GM19438 (cell line): ENCODE measurements around the gene TERT.
"Not testable (repeated sequence)": the region's sequence is repeated elsewhere in the genome, so short reads cannot be mapped to it uniquely, and the experiment has no call there.

Experiments
- ATAC-seq: cut with Tn5 transposase; IDR thresholded peaks from one replicate; pipeline ENCODE4 v1.9.1; 2021; ENCODE audit warnings: low read depth; ENCODE audit not compliant: unreplicated experiment

TERT gene

DNA sequence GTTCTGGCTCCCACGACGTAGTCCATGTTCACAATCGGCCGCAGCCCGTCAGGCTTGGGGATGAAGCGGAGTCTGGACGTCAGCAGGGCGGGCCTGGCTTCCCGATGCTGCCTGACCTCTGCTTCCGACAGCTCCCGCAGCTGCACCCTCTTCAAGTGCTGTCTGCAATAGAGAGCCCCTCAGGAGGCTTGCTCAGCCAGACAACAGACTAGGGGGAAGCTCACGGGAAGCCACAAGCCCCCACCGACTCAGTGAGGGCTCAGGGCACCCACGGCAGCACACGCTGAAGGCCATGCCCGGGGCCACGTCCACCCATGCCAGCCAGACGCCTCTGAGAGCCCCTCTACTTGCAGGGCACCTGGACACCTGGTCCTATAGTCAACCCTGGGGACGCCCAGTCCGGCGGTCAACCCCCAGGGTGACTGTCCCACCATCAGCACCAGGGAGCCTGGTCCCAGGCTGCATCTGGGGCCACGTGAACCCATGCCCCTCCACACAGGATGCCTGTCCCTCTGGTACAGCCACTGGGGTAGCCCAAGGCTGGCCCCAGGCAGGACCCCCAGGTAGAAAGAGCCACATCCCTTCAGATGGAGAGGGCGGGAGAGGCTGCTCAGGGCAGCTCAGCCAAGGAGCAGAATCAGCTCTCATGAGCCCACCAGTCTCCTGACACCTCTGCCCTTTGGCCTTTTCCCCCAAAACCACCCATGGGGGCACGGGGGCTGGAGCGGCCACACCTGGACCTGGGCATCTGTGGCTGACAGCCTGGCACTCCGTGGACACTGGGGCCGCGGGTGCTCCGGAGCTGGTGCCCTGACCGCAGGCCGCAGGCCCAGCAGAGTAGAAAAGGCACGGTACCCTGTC lies 14.5 kb downstream of the TERT start:
- no peak for ATAC-seq

DNA sequence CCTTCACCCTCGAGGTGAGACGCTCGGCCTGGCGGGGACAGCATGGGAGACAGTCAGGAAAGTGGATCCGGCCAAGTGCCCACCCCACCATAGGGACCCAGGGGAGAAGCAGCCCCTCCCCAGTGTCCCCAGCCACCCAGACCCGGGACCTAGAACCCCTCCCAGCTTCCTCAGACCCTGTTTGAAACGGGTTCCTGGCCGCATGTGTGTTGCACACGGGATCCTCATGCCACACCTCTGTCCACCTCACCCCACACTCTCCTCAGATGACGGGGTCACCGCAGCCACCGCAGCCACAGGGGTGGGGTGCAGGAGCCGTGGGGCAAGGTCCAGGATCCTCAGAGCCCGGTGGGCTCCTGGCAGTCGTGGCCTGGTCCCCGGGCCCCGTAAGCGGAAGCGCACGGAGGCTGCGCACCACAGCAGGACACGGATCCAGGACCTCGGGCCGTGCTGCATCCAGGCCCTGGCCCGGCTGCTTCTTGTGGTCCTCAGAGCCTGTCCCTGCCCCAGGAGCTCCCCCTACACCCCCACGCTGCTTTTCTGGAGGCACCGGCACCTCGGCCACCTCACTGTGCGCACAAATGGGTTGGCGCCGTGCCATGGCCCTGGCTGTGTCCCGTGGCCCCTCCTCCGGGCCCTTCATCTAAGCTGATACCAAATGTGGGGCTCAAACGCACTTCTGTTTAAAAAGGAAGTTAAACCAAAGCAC lies 15.3 kb downstream of the TERT start:
- no peak for ATAC-seq

DNA sequence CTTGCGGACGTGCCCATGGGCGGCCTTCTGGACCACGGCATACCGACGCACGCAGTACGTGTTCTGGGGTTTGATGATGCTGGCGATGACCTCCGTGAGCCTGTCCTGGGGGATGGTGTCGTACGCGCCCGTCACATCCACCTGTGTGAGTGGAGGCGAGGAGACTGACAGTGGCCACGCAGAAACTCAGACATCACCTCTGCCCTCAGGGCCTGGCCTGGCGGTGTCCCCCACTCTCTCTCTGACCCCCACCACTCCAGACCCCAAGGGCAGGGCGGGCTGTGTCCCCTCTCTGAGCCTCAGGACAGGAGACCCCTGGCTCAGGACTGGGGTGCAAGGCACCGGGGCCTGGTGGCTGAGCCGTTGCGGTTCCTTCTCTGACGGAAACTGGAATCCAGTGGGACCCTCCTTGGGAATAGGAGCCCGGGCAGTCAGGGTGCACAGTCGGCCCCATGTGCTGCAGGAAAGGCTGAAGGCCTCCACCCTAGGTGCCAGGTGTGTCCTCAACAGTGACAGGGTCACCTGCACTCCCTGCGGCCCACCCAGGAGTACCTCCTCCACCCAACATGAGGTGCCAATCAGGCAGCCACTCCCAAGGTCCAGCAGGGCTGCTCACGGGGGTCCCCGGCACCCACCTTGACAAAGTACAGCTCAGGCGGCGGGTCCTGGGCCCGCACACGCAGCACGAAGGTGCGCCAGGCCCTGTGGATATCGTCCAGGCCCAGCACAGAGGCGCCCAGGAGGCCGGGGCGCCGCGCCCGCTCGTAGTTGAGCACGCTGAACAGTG lies 16.0 kb downstream of the TERT start:
- ATAC-seq: no peak

DNA sequence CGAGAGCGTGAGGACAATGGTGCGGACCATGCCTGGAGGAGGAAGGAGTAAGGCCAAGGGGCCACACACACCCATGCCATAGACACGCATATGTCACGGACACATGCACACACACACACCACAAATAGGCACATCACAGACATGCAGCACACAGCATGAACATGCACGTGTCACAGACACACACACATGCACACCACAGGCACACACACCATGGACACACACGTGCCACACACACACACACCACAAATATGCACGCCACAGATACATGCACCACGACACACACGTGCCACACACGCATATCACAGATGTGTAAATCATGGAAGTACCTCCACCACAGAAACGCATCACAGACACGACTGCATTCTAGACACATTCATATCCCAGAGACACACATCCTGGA lies 16.7 kb downstream of the TERT start:
- no peak for ATAC-seq

DNA sequence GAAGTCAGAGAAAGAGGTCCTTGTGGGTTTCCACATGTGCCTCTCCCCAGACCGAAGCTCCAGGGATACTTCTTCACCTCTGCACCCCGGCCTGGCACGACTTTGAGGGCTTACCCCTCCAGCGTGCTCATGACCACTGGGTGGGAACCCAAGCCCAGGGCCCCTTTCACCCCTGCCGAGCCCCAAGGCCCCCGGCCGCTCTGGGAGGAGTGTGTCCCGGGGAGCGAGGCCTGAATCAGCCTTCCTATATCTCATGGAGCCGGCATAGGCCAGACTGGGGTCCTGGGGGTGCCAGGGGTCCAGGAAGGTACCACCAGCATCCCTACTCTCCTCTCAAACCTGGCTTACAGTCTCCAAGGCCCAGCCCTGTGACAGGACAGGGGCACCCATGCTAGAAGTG lies 17.1 kb downstream of the TERT start:
- ATAC-seq: no peak

DNA sequence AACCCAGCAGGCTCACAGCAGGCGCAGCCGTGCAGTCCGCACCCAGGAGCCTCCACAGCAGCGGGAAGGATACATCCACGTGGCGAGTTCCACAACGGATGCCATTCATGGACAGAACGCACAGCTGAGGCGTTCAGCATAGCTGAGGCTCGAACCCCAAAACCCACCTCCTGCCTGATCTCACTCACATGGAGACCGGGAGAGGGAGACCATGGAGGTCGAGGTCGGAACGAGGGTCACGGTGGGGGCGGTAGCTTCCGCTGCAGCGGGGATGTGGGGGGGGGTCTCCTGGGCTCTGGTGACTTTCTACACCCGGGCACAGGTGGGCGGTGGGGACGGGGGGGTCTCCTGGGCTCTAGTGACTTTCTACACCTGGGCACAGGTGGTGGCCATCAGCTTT lies 17.5 kb downstream of the TERT start:
- ATAC-seq: no peak

DNA sequence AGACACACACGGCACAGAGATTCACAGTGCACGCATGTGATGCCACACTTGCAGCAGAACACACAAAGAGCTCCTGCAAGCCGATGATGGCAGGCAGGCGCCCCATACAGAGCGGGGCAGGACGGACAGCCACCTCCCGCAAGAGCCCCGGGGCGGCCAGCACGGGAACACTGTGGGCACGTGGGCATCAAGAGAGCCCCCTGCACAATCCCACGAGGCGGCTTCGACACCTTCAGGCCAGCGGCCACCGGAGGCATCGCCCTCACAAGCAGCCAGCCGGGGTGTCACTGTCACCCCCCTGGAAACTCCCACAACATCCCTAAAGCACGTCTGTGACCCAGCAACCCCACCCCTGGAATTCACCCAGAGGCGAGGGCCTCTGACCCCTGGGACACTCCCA lies 17.9 kb downstream of the TERT start:
- no peak for ATAC-seq

DNA sequence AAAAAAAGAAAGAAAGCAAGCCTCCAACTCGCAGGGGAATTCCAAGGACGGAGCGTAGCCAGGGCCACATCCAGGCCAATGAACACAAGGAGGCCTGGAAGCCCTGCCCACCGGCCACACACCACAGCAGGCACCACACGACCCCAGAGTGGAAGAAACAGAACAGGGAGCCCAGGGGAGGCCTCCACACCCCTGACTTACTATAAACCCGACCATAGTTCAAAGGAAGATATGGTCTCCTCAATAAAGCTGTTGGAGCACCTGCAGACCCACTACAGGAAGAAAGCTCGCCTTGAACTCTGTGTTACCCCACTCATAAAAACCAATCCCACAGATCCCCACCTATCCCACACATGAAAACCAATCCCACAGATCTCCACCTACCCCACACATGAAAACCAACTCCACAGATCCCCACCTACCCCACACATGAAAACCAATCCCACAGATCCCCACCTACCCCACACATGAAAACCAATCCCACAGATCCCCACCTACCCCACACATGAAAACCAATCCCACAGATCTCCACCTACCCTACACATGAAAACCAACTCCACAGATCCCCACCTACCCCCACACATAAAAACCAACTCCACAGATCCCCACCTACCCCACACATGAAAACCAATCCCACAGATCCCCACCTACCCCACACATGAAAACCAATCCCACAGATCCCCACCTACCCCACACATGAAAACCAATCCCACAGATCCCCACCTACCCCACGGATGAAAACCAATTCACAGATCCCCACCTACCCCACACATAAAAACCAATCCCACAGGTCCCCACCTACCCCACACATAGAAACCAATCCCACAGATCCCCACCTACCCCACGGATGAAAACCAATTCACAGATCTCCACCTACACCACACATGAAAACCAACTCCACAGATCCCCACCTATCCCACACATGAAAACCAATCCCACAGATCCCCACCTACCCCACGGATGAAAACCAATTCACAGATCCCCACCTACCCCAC lies 19.2 kb downstream of the TERT start:
- not testable (repeated sequence) for ATAC-seq

DNA sequence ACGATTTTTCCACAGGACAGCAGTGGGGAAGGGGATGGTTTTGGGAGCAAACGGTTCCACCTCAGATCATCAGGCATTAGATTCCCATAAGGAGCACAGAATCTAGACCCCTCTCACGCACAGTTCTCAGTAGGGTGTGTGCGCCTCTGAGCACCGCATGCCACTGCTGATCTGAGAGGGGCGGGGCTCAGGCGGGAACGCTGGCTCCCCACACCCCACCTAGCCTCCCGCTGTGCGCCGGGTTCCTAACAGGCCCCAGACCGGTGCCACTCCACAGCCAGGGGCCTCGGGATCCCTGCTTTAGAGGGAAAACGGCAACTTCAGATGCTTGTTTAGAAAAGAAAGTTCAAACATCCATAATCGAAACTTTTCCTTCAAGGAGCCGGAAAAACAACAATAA lies 20.4 kb downstream of the TERT start:
- ATAC-seq: no peak

DNA sequence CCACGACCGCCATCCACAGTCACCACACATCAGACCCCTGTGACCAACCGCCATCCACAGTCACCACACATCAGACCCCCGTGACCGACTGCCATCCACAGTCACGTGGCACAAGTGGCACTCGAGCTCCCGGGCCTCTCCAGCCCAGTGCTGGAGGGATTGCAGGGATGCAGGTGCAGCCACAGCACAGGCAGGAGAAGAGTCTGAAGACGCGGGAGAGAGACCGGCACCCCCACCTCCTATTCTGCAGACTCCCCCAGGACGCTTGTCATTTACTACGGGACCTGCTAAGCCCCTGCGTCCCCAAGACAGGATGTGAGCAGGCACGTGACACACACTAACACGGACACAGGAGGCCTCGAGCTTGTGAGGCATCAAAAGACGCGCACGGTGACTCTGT lies 21.1 kb downstream of the TERT start:
- no peak for ATAC-seq

DNA sequence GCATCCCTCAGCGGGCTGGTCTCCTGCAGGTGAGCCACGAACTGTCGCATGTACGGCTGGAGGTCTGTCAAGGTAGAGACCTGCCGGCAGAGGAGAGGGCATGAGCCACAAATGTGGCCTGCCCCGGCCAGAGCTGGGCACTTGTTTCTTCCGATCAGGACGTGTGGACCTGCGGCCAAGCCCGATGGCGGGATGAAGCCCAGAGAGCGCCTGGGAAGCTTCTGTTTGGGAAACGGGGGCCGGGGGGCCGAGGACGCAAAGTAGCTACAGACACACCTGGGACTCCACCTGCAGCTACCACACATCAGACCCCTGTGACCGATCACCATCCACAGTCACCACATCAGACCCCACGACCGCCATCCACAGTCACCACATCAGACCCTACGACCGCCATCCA lies 22.7 kb downstream of the TERT start:
- ATAC-seq: no peak

DNA sequence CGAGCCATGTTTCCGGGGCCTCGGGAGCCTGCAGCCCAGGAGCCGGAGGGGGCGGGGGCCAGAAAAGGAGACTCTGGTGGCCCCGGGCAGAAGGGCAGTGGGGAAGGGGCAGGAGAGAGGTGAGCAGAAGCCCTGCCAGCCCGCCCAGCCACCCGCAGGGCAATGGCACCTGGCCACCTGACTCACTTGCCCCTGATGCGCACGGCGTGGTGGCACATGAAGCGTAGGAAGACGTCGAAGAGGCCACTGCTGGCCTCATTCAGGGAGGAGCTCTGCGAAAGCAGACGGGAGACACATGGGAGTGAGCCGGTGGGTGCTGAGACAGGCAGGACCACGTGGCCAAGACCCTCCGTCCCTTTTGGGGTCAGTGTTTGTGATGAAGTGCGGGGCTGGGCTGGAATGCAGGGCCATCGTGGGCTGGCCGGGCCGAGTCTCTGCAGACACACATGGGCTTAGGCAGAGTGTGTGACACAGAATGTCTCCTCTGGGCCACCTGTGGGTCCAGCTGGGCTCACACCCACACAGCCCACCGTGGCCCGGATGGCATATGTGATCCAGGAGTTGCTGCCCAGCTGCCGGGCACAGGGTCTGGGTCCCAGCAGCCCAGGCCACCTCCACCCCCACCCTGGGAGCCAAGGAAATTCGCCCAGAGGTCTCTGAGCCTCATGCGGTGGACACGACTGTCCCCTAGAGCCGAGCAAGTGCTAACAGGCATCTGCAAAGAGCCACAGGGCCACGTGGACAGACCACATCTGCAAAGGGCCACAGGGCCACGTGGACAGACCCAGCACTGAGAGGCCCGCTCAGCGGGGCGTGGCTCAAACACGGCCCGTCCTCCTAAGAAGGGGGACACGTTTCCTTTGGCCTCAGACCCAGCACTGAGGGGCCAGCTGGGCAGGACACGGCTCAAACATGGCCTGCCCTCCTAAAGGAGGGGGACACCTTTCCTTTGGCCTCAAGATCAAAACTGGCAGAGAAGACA lies 23.6 kb downstream of the TERT start:
- ATAC-seq: no peak

DNA sequence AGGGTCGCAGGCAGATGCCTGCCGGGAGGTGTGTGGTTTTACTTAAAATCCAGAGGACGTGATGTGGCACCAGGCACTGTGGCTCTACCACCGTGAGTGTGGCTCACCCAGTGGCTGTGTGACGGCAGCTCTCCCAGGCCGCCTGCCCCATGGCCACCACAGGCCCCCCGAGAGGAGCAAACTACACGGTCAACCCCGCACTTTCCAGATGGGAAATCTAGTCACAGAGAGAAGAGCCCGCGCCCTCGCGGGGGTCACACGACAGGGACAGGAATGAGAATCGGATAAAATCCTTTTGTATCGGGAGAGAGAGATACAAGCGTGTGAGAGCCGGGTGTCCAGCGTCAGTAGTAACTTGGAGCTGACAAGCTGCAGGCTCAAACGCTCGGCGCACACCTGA lies 24.4 kb downstream of the TERT start:
- ATAC-seq: no peak

DNA sequence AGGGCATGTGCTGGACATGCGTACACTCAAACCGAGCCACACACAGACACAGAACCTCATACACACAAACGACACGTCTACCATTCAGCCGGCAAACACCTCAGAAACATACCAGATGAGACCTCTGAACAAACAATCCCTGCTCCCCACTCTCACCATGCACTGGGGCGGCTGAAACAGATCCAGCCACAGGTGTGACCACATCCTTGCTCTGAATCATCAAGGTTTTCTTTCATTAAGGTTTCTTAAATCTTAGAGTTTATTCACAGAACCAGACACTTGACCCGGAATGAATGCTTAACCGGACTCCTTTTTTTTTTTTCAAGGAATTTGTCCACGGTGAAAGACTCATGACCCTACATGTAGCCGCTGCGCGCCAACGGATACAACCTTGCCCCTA lies 26.2 kb downstream of the TERT start:
- ATAC-seq: no peak

DNA sequence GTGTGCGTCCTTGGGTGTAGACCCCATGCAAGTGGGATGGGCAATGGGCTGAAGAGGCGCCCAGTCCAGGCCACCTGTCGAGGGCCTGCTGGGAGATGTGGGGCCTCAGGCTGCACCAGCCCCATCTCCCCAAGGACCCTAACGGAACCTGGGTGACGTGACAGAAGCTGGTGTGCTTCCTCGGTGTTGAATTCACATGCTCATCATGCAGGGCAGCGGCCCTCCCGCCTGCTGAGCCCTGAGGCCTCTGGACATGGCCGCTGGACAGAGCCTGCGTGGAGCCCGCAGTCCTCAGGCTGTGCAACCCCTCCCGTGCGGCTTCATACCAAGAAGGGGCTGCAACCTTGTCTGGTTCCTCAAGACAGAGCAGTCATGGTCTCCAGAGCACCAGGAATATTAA lies 26.8 kb downstream of the TERT start:
- ATAC-seq: no peak

DNA sequence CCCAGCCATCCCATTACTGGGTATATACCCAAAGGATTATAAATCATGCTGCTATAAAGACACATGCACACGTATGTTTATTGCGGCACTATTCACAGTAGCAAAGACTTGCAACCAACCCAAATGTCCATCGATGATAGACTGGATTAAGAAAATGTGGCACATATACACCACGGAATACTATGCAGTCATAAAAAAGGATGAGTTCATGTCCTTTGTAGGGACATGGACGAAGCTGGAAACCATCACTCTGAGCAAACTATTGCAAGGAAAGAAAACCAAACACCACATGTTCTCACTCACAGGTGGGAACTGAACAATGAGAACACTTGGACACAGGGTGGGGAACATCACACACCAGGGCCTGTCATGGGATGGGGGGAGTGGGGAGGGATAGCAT lies 27.4 kb downstream of the TERT start:
- not testable (repeated sequence) for ATAC-seq

DNA sequence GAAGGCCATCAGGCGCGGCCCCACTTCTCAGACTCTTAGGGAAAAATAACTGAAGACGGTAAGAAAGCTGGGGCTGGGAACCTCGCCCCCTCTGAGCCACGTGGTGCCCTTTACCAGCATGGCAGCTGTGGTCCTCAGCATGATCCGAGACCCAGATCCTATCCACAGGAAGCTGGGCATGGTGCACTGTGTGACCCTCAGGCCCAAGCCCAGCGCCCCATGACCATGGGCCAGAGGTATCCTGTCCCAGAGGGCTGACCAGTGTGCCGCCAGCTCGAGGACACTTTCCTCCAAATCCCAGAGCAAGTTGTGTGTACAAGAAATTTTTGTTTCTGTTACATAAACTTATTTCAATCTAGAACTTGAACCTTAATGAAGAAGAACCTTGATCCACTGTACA lies 28.1 kb downstream of the TERT start:
- no peak for ATAC-seq

DNA sequence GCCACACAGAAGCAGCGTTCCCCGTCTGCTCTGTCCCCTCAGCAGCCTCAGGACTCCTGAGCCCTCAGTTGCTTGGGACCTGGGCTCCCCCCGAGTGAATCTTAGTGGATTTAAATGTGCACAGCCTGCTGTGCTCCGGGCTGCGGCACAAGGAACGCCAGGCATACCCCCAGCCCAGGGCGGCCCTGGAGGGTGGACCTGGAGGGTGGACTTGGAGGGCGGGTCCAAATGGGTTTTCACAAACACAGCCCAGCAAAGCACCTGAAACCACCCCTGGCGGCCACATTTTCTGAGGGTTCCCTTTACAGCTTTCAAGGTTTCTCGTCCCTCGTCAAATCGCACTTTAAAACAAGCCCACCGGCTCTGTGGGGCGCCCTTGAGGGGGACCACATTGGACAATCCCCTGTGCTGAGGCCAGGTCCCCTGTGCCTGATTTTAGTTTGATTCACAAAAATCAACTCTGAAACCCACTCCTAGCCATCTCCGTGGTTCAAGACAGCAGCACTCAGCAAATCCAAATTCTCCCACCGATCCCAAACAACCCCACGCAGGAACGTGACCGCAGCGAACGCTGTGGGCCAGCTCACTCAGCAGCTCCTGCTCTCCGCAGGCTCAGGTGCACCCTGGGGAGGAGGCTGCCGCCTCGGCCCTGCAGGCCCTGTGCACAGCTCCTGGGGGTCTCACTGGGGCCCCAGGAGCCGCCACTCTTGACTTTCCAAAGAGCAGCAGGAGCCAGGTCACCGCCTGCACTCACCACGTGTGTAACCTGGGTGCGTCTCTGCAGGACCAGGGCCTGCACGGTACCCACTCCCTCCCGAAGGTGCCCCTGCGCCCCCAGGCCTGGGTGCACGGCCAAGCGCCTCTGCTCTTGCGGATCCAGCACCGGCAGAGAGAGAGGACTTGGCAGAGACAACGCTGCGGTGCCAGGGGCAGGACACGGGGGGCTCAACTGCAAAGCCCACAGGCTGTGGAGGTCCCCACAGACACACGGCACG lies 29.1 kb downstream of the TERT start:
- ATAC-seq: no peak
